Stimulated activated CD8-positive, alpha-beta memory T cell treated with anti-CD3 and anti-CD28 coated beads, Interleukin-7, amount 100 ng/mL, for 4 hours (primary cell): ENCODE results near the gene SERPINB2.
"Not testable (repeated sequence)": the region's sequence is repeated elsewhere in the genome, so short reads cannot be mapped to it uniquely, and the experiment has no call there.

Experiments used
- DNase-seq, 2 donors: peaks; one replicate each; pipeline ENCODE4 v3.0.0-alpha.2; 2020; ENCODE audit warnings: low read depth in 2 of 2

Gene SERPINB2

GRCh38 chr18:63936156-63936931, 48.8 kb downstream of the SERPINB2 start:
- peak; percentile 13 to 23 for DNase-seq

- no peak for DNase-seq
These were observed 49.5 kb downstream of the SERPINB2 start for GRCh38 chr18:63936932-63937393.

GRCh38 chr18:63940008-63940407, 52.5 kb downstream of the SERPINB2 start:
- no peak for DNase-seq

GRCh38 chr18:63940543-63941050, 53.1 kb downstream of the SERPINB2 start:
- not testable (repeated sequence) for DNase-seq

- no peak for DNase-seq
These were observed 59.7 kb downstream of the SERPINB2 start for GRCh38 chr18:63947051-63947790.

- DNase-seq, result peak; percentile 17 to 28
These were observed 61.7 kb downstream of the SERPINB2 start, which contains the start of gene HMSD for GRCh38 chr18:63949068-63949737. TSS of gene HMSD (plus strand) at chr18:63949301. CDS start at chr18:63953456, 4,155 bp downstream.

- DNase-seq, result no peak
These were observed 63.8 kb downstream of the SERPINB2 start for GRCh38 chr18:63951302-63951705.
